ENCODE measurements around the gene ADM2. TPM values are rescaled to one million over a fixed set of nuclear protein-coding genes. Genes with fewer than 3 reads are reported as not detected.
A peak's percentile ranks its signal among the peaks of the same experiment; 100 is the strongest.

The ADM2 gene
- total RNA-seq, 3 donors from 2014 or later: 0.95 to 3.9 (median 1.4) TPM

DNA sequence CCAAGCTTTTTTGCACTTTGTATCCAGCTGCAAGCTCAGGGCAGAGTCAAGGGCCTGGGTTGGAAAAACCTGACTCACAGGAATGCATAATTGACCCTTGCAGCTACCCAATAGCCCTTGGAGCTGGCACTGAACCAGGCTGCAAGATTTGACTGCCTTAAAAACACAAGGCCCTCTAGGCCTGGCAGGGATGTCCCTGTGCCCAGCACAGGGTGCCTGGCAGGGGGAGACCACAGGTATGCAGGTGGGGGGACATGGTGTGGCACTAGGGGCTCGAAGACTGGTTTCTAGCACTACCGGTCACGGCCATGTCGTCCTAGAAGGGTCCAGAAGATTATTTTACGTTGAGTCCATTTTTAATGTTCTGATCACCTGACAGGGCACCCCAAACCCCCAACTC is 36.7 kb upstream of the ADM2 start:
- intact Hi-C loops (cut with DNase I, micrococcal nuclease): no loop called here
- Histone ChIP-seq H3K9me3 (no peaks in the 10 kb centered on the region), H3K36me3 (ENCODE audit: low read depth) (peaks cover 11% of the 10 kb centered on the region), H3K4me1 (ENCODE audit: low read depth) (peaks cover 9% of the 10 kb centered on the region), H3K4me3 (no peak overlapping the region)
- DNase-seq: peak in 1 of 3 donors; percentile 48
- peak; percentile 42 for ATAC-seq
- TF ChIP-seq, protein P1, sequence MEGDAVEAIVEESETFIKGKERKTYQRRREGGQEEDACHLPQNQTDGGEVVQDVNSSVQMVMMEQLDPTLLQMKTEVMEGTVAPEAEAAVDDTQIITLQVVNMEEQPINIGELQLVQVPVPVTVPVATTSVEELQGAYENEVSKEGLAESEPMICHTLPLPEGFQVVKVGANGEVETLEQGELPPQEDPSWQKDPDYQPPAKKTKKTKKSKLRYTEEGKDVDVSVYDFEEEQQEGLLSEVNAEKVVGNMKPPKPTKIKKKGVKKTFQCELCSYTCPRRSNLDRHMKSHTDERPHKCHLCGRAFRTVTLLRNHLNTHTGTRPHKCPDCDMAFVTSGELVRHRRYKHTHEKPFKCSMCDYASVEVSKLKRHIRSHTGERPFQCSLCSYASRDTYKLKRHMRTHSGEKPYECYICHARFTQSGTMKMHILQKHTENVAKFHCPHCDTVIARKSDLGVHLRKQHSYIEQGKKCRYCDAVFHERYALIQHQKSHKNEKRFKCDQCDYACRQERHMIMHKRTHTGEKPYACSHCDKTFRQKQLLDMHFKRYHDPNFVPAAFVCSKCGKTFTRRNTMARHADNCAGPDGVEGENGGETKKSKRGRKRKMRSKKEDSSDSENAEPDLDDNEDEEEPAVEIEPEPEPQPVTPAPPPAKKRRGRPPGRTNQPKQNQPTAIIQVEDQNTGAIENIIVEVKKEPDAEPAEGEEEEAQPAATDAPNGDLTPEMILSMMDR (IDR thresholded peaks at IDR 0.05): no peak

DNA sequence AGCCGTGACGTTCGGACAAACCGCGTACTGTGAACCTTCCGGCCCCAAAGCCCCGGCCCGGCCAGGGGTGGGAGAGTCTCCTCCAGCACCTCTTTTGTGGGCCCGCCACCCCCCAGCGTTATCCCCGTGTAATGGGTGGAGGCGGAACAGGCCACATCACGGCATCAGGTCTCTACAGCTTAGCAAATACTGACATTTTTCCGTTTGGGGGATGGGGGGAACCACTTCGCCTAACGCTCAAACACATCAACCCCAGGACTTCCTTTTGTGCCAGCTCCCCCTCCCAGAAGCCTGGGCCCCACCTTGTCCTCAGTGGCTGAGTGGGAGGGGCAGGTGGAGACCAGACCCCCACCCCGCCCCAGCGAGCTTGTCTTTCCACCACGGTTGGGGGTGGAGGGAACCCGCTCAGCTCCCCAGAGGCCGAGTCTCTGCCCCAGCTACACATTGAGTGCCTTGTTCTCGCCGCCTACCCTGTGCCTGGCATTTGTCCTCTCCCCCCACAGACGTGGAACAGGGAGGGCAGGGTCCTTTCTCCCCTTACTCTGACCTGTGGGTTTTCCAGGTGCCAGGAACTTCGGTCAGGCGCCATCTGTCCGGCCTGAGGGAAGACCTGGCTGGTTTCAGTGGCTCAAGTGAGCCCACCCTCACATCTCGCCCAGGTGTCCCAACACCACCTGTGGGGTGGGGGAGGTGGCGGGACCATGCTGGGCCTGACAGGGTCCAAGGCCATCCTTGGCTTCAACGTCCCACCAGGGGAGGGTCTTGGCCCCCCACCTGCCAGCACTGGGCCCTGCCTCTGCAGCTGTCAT is 36.1 kb upstream of the ADM2 start:
- Histone ChIP-seq H3K9me3 (no peaks in the 10 kb centered on the region), H3K4me3 (no peak overlapping the region), H3K4me1 (ENCODE audit: low read depth) (peaks cover 9% of the 10 kb centered on the region), H3K36me3 (ENCODE audit: low read depth) (peaks cover 11% of the 10 kb centered on the region)
- TF ChIP-seq, protein P1 (IDR thresholded peaks at IDR 0.05): no peak
- intact Hi-C loops (cut with DNase I, micrococcal nuclease): no loop called here
- ATAC-seq (no peak), DNase-seq (peak in 1 of 3 donors; percentile 59)

DNA sequence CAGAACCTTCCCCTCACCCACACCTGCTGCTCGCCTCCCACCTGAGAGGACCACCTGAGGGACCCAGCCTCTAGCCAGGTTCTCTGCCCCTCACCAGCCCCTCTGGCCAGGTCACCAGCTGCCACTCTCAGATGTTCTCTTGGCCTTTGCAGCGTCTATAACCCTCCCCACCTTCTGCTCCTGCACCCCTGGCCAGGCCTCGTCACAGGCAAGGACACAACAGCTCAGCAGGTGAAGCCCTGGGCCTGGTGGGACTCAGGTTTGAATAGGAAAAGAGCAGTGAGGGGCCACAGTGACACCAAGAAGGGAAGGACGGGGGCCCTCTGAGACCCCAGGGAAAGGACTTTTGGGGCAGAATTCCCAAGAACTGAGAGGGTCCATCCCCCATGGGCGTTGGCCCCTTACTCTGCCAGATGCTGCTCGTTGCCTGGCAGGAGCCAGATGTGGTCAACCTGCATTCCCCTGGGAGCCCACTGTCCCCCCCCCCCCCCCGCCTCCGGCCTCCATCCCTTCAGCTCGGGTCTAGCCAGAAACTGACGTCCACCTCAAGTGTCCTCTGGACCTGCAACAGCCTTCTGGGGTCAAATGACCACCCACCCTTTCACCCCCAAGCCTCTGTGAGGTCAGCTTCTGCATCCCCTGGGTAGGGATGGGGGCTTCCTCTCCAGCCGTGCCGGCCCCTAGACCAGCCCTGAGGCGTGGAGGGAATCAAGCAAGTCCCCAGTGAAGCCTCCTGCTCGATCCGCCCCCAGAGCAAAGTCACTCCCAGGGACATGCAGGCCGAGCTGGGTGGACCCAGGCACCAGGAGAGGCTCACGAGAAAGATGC is 35.2 kb upstream of the ADM2 start:
- ATAC-seq (no peak), DNase-seq (no peak)
- intact Hi-C loops (cut with DNase I, micrococcal nuclease): no loop called here
- Histone ChIP-seq H3K4me3 (no peak overlapping the region), H3K36me3 (ENCODE audit: low read depth) (peaks cover 11% of the 10 kb centered on the region), H3K4me1 (ENCODE audit: low read depth) (peaks cover 9% of the 10 kb centered on the region), H3K9me3 (no peaks in the 10 kb centered on the region)
- TF ChIP-seq, protein P1 (IDR thresholded peaks at IDR 0.05): no peak

DNA sequence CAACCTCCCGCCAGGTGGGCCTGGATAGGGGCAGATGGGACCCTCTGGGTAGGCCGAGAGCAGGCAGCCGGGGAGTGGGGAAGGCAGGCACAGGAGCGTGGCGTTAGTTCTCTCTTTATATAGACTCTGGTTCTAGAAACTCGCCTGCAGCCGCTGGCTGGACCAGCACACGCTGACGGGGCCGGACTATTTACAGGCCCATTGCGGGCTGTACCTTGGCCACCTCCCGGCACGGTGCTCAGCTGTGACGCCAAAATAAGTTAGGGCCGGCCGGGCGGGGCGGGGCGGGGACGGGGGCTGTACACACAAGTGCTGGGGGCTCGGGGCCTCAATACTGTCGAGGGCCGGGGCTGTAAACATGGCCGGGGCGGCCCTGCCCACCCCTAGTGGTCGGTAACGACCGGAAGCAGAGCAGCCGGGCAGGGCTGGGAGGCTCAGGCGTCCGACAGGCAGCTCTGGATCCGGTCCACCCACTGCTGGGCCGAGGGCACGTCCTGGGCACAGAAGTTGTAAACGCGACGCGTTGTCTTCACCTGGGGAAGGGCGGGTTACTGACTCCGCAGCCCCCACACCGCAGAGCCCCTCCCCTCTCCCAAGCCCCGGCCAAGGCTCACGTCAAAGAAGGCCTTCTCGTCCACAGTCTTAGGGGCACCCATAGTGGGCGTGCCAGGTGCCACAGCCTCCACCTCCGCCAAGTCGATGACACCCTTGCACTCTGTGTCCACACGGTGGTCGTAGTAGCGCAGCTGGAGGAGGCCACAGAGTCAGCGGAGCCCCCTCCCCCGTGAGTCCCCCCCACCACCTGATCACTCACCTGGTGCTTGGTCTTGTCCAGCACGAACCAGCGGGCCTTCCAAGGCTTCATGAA is 34.4 kb upstream of the ADM2 start:
- intact Hi-C loops (cut with DNase I, micrococcal nuclease): no loop called here
- Histone ChIP-seq H3K4me3 (no peak overlapping the region), H3K4me1 (ENCODE audit: low read depth) (peaks cover 9% of the 10 kb centered on the region), H3K36me3 (ENCODE audit: low read depth) (peaks cover 11% of the 10 kb centered on the region), H3K9me3 (no peaks in the 10 kb centered on the region)
- TF ChIP-seq, protein P1 (IDR thresholded peaks at IDR 0.05): no peak
- DNase-seq (no peak), ATAC-seq (peak; percentile 6)

Data from mucosa of descending colon (tissue), 3 donors.